Dedifferentiated amniotic fluid mesenchymal stem cell (primary cell): Measurements from ENCODE around the gene PSENEN.
"Not testable (repeated sequence)": the region's sequence is repeated elsewhere in the genome, so short reads cannot be mapped to it uniquely, and the experiment has no call there.

Source experiments
- DNase-seq: peaks from one replicate; pipeline ENCODE4 v3.0.0-alpha.2; 2016; ENCODE audit errors: extremely low spot score

Gene PSENEN

GRCh38 chr19:35718345-35719041 is 27.0 kb upstream of the PSENEN start:
- no peak for DNase-seq

DNA sequence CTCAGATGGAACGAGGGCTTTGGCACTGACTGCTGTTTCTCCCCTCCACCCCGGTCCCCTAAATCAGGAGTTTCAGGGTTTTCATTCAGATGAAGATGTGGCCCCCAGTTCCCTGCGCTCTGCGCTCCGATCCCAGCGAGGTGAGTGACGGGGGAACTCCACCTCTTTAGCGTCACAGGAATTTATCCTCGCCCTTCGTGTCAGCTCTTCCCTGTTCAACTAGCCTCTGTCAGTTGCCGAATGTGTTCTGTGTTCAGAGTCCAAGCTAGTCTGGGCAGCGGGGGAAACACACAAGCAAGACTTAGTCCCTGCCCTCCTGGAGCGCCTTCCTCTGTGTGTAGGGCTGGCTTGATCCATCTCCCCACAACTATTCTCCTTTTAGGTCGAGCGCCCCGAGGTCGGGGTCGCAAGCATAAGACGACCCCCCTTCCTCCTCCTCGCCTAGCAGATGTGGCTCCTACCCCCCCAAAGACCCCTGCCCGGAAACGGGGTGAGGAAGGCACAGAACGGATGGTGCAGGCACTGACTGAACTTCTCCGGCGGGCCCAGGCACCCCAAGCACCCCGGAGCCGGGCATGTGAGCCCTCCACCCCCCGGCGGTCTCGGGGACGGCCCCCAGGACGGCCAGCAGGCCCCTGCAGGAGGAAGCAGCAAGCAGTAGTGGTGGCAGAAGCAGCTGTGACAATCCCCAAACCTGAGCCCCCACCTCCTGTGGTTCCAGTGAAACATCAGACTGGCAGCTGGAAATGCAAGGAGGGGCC is 25.9 kb upstream of the PSENEN start:
- no peak for DNase-seq

- DNase-seq, result no peak
Measured at GRCh38 chr19:35720163-35720524, 25.3 kb upstream of the PSENEN start.

DNA sequence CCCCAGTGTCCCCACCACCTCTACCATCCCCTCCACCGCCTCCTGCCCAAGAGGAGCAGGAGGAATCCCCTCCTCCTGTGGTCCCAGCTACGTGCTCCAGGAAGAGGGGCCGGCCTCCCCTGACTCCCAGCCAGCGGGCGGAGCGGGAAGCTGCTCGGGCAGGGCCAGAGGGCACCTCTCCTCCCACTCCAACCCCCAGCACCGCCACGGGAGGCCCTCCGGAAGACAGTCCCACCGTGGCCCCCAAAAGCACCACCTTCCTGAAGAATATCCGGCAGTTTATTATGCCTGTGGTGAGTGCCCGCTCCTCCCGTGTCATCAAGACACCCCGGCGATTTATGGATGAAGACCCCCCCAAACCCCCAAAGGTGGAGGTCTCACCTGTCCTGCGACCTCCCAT is 24.8 kb upstream of the PSENEN start:
- DNase-seq, result no peak

DNA sequence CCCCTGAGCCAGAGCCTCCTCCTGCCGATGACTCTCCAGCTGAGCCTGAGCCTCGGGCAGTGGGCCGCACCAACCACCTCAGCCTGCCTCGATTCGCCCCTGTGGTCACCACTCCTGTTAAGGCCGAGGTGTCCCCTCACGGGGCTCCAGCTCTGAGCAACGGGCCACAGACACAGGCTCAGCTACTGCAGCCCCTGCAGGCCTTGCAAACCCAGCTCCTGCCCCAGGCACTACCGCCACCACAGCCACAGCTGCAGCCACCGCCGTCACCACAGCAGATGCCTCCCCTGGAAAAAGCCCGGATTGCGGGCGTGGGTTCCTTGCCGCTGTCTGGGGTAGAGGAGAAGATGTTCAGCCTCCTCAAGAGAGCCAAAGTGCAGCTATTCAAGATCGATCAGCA is 24.1 kb upstream of the PSENEN start:
- DNase-seq, result no peak

DNA sequence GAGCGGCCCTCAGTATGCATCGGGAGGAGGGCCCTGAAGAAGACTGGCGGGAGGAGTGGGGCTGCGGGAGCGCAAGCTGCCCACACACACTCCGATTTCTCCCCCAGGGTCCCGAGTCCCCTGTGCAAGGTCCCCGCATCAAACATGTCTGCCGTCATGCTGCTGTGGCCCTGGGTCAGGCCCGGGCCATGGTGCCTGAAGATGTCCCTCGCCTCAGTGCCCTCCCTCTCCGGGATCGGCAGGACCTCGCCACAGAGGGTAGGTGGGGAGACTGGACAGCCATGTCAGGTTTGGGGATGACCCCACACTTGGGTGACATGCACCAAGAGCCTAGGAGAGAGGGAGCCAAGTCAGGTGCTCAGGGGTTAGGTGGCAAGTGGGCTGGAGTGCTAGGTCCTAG is 23.0 kb upstream of the PSENEN start:
- DNase-seq, result no peak

- DNase-seq, result no peak
Measured at GRCh38 chr19:35722897-35723296, 22.6 kb upstream of the PSENEN start.

DNA sequence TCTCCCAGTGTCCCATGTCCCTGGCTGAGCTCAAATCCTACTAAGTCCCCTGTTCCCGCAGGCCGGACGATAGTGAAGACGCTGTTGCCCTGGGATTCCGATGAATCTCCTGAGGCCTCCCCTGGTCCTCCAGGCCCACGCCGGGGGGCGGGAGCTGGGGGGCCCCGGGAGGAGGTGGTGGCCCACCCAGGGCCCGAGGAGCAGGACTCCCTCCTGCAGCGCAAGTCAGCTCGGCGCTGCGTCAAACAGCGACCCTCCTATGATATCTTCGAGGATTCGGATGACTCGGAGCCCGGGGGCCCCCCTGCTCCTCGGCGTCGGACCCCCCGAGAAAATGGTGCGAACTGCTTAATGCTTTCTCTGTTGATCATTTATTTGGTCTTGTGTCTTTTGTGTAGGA is 21.8 kb upstream of the PSENEN start:
- DNase-seq, result no peak

DNA sequence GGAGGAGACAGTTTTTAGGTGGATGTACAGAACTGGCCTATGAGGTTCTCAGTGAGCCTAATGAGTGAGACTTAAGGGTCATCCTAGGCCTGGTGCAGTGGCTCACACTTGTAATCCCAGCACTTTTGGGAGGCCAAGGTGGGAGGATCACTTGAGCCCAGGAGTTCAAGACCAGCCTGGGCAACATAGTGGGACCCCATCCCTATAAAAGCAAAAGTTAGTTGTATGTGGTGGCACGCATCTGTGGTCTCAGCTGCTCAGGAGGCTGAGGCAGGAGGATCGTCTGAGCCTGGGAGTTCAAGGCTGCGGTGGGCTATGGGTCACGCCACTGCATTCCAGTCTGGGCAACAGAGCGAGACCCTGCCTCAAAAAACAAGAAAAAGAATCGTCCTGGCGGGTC is 21.3 kb upstream of the PSENEN start:
- DNase-seq, result not testable (repeated sequence)

DNA sequence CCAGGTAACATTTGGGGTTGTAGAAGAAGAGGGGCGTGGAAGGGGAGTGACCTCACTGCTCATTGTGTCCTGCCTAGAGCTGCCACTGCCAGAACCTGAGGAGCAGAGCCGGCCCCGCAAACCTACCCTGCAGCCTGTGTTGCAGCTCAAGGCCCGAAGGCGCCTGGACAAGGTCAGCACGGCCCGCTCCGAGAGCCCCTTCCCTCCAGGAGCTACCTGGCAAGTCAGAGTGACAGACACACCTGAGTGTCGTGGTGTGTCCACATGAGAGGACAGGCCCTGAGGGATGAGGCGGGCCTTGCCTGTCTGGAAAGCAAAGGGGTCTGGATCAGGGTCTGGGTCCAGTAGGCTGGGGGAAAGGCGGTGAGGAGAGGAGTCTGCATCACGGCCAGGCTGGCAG is 20.9 kb upstream of the PSENEN start:
- DNase-seq, result no peak

DNA sequence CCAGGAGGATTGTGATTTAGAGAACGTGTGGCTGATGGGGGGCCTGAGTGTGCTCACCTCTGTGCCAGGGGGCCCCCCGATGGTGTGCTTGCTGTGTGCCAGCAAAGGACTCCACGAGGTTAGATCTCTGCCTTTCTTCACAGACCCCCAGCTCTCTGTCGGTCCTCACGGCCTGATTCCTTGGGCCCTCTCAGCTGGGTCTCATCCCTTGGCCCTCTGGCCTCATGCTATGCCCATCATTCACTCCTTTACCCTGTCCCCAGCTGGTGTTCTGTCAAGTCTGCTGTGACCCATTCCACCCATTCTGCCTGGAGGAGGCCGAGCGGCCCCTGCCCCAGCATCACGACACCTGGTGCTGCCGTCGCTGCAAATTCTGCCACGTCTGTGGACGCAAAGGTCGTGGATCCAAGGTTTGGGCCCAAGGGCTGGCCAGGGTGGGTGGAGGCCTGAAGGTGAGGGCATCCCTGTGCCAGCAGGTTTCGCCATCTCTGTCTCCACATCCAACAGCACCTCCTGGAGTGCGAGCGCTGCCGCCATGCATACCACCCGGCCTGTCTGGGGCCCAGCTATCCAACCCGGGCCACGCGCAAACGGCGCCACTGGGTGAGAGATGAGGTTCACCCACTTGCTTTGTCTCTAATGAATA is 20.1 kb upstream of the PSENEN start:
- DNase-seq, result no peak

GRCh38 chr19:35727053-35727955 is 18.1 kb upstream of the PSENEN start:
- no peak for DNase-seq

DNA sequence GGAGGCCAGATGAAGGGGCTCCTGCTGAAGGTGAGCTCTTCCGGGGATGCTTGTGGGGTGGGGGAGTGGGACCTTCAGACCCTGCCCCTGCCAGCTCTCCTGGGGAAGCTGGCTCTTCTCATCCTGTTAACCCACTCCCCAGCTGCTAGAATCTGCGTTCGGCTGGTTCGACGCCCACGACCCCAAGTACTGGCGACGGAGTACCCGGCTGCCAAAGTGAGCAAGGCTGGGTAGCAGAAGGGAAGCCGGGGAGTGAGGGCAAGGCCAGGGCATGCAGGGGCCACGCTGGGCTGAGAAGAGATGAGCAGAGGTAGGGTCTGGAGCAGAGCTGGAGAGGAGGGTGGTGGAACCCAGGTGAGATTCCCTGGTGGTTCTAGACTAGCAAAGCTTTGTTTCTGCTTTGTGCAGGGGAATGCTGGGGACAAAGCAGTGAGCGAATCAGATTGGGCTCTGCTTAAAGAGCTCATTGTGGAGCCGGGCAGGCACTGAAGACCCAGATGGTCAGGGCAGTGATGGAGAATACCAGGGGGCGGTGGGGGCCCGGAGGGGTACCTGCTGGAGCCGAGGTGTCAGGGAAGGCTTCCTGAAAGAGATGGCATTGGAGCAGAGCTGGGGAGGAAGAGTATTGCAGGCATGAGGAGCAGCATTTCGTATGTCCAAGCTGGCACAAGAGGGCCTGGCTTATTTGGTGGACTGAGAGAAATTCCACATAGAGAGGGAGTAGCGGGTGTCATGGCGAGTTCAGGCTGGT is 17.3 kb upstream of the PSENEN start:
- no peak for DNase-seq

- DNase-seq, result no peak
Measured at GRCh38 chr19:35729021-35729420, 16.4 kb upstream of the PSENEN start.

GRCh38 chr19:35729763-35730162 is 15.7 kb upstream of the PSENEN start:
- no peak for DNase-seq

GRCh38 chr19:35730326-35730725 is 15.1 kb upstream of the PSENEN start:
- no peak for DNase-seq

DNA sequence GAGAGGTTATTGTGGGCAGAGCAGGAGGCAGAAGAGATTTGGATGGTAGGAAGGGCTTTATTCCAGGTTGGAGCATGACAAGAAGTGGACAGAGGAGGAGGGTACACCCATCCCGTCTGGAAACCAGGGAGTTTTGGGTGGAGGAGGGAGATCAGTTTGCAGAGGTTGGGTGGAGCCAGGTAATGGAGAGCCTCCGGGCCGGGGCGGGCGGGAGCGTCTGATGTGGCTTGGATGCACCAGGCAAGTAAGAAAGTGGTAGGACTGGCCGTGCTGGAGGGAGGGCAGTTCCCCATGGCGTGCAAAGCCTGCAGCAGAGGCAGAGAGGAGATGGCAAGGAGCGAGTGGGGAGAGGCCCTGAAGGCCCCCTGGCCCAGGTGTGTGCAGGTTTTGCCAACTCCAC is 14.1 kb upstream of the PSENEN start:
- no peak for DNase-seq

GRCh38 chr19:35731779-35732405 is 13.6 kb upstream of the PSENEN start:
- no peak for DNase-seq

DNA sequence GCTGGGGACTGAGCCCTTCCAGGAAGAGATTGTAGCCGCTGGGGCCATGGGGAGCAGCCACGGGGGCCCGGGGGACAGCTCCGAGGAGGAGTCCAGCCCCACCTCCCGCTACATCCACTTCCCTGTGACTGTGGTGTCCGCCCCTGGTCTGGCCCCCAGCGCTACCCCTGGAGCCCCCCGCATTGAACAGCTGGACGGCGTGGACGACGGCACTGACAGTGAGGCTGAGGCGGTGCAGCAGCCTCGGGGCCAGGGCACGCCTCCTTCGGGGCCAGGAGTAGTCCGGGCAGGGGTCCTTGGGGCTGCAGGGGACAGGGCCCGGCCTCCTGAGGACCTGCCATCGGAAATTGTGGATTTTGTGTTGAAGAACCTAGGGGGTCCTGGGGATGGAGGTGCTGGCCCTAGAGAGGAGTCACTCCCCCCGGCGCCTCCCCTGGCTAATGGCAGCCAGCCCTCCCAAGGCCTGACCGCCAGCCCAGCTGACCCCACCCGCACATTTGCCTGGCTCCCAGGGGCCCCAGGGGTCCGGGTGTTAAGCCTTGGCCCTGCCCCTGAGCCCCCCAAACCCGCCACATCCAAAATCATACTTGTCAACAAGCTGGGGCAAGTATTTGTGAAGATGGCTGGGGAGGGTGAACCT is 12.8 kb upstream of the PSENEN start:
- no peak for DNase-seq
